Liver (tissue), 3 donors: ENCODE data around the gene PYGO2.

Experiments
- CTCF ChIP-seq: fragments of 150-350 bp; IDR thresholded peaks from 2 replicates; pipeline ENCODE4 v1.5.1; 2017; ENCODE audit warnings: improper control_type of control experiment, low read depth, low read length; ENCODE audit not compliant: missing input control
- EGR1 ChIP-seq, 2 donors: IDR thresholded peaks; 2 replicates each; pipeline ENCODE4 v1.6.1; 2016 to 2018; ENCODE audit warnings: antibody characterized with exemption in 2 of 2, low read depth in 2 of 2
- GABPA ChIP-seq, 2 donors: IDR thresholded peaks in 1 of 2; conservative IDR thresholded peaks in 1 of 2; 2 replicates each; pipeline ENCODE4 v1.6.1; 2016; ENCODE audit warnings: antibody characterized with exemption in 2 of 2, mild to moderate bottlenecking in 1 of 2, moderate library complexity in 1 of 2
- HNF4G ChIP-seq: IDR thresholded peaks from 2 replicates; pipeline ENCODE4 v1.6.1; 2016; ENCODE audit warnings: antibody characterized with exemption
- JUND ChIP-seq, 2 donors: IDR thresholded peaks; 2 replicates each; pipeline ENCODE4 v1.6.1; 2016; ENCODE audit warnings: antibody characterized with exemption in 2 of 2
- SP1 ChIP-seq: IDR thresholded peaks from 2 replicates; pipeline ENCODE4 v1.6.1; 2018; ENCODE audit warnings: antibody characterized with exemption, mild to moderate bottlenecking
- donor health status: healthy.
- donor health status: healthy.

- TF ChIP-seq CTCF (no peak), EGR1 (IDR thresholded peaks at IDR 0.05; ENCODE audit: low read depth in 2 of 2) (no peak), SP1 (no peak), GABPA (IDR thresholded peaks at IDR 0.05 in 1 of 2, conservative IDR thresholded peaks at IDR 0.05 in 1 of 2) (no peak), JUND (IDR thresholded peaks at IDR 0.05) (no peak), HNF4G (no peak)
Measured at GRCh38 chr1:154925335-154926170, 36.0 kb downstream of the PYGO2 start.
